Stimulated activated naive CD8-positive, alpha-beta T cell treated with anti-CD3 and anti-CD28 coated beads, Interleukin-15, amount 100 ng/mL, for 72 hours (primary cell): ENCODE data around the gene C1orf167.

Experiments used
- ATAC-seq: fragments of 150-1000 bp; cut with Tn5 transposase; 2 replicates; pipeline ENCODE4 v1.10.0; 2021; ENCODE audit warnings: mild to moderate bottlenecking, moderate library complexity
- DNase-seq, 2 donors: peaks; one replicate each; pipeline ENCODE4 v3.0.0; 2021 to 2022
- H3K27ac Mint-ChIP-seq, 2 donors: one replicate each; pipeline ENCODE4 v1.8.0; 2022; ENCODE audit warnings: mild to moderate bottlenecking in 2 of 2, mixed read lengths in 2 of 2, moderate library complexity in 2 of 2
- H3K27me3 Mint-ChIP-seq: one replicate; pipeline ENCODE4 v1.8.0; 2022; ENCODE audit warnings: mixed read lengths
- H3K4me1 Mint-ChIP-seq: one replicate; pipeline ENCODE4 v1.8.0; 2022; ENCODE audit warnings: mild to moderate bottlenecking, mixed read lengths
- H3K4me3 Mint-ChIP-seq, 2 donors: one replicate each; pipeline ENCODE4 v1.8.0; 2022; ENCODE audit warnings: mild to moderate bottlenecking in 2 of 2, mixed read lengths in 2 of 2, moderate library complexity in 1 of 2
- H3K9me3 Mint-ChIP-seq, 2 donors: one replicate each; pipeline ENCODE4 v1.8.0; 2022; ENCODE audit warnings: mixed read lengths in 2 of 2

C1orf167 gene

GRCh38 chr1:11782127-11782708 lies 20.2 kb downstream of the C1orf167 start:
- ATAC-seq (no peak), DNase-seq (no peak)
- no peak overlapping the region for H3K27ac Mint-ChIP-seq
- H3K27me3 Mint-ChIP-seq = no peaks in the 10 kb centered on the region
- no peaks in the 10 kb centered on the region for H3K9me3 Mint-ChIP-seq
- peaks cover 19% of the 10 kb centered on the region for H3K4me1 Mint-ChIP-seq
- no peak overlapping the region for H3K4me3 Mint-ChIP-seq

- H3K4me1 Mint-ChIP-seq = peaks cover 19% of the 10 kb centered on the region
- DNase-seq = no peak
Measured at GRCh38 chr1:11783556-11783955, 21.6 kb downstream of the C1orf167 start.

GRCh38 chr1:11784256-11784992 lies 22.4 kb downstream of the C1orf167 start:
- DNase-seq (no peak), ATAC-seq (peak; percentile 33)
- Mint-ChIP-seq H3K27me3 (no peaks in the 10 kb centered on the region), H3K4me1 (peaks cover 19% of the 10 kb centered on the region), H3K27ac (no peak overlapping the region), H3K9me3 (no peaks in the 10 kb centered on the region), H3K4me3 (peak overlapping the region in 1 of 2 donors; percentile 67)

More at GRCh38 chr1:11783556-11783955, 21.6 kb downstream of the C1orf167 start:
- Mint-ChIP-seq H3K9me3 (no peaks in the 10 kb centered on the region), H3K27me3 (no peaks in the 10 kb centered on the region), H3K4me3 (no peak overlapping the region), H3K27ac (no peak overlapping the region)
- no peak for ATAC-seq

GRCh38 chr1:11784993-11785769 lies 23.2 kb downstream of the C1orf167 start:
- Mint-ChIP-seq H3K27me3 (no peaks in the 10 kb centered on the region), H3K9me3 (no peaks in the 10 kb centered on the region), H3K27ac (peak overlapping the region in 1 of 2 donors; percentile 20), H3K4me3 (peak overlapping the region; percentile 42 to 67), H3K4me1 (peaks cover 19% of the 10 kb centered on the region)
- ATAC-seq (peak; percentile 78), DNase-seq (peak; percentile 39 to 48)

GRCh38 chr1:11786168-11786567 lies 24.2 kb downstream of the C1orf167 start:
- ATAC-seq = no peak
- DNase-seq = no peak
- H3K4me3 Mint-ChIP-seq = no peak overlapping the region
- H3K9me3 Mint-ChIP-seq = no peaks in the 10 kb centered on the region
- no peaks in the 10 kb centered on the region for H3K27me3 Mint-ChIP-seq
- H3K27ac Mint-ChIP-seq = no peak overlapping the region
- H3K4me1 Mint-ChIP-seq = peaks cover 19% of the 10 kb centered on the region

GRCh38 chr1:11787251-11787803 lies 25.3 kb downstream of the C1orf167 start:
- H3K27ac Mint-ChIP-seq = no peak overlapping the region

GRCh38 chr1:11787804-11788436 lies 25.9 kb downstream of the C1orf167 start:
- H3K9me3 Mint-ChIP-seq = no peaks in the 10 kb centered on the region
- H3K27me3 Mint-ChIP-seq = no peaks in the 10 kb centered on the region
- no peak overlapping the region for H3K27ac Mint-ChIP-seq
- no peak overlapping the region for H3K4me3 Mint-ChIP-seq
- no peak for ATAC-seq
- no peak for DNase-seq
- peaks cover 19% of the 10 kb centered on the region for H3K4me1 Mint-ChIP-seq

More at GRCh38 chr1:11787251-11787803, 25.3 kb downstream of the C1orf167 start:
- H3K4me1 Mint-ChIP-seq = peaks cover 19% of the 10 kb centered on the region
- H3K9me3 Mint-ChIP-seq = no peaks in the 10 kb centered on the region
- no peak for DNase-seq
- no peak overlapping the region for H3K4me3 Mint-ChIP-seq
- H3K27me3 Mint-ChIP-seq = no peaks in the 10 kb centered on the region
- no peak for ATAC-seq

- H3K27me3 Mint-ChIP-seq = no peaks in the 10 kb centered on the region
- no peak for DNase-seq
- no peak overlapping the region for H3K27ac Mint-ChIP-seq
Measured at GRCh38 chr1:11788549-11789053, 26.6 kb downstream of the C1orf167 start.

GRCh38 chr1:11789126-11790067 lies 27.4 kb downstream of the C1orf167 start:
- Mint-ChIP-seq H3K27ac (peak overlapping the region in 1 of 2 donors; percentile 88), H3K27me3 (no peaks in the 10 kb centered on the region)

More at GRCh38 chr1:11788549-11789053, 26.6 kb downstream of the C1orf167 start:
- no peaks in the 10 kb centered on the region for H3K9me3 Mint-ChIP-seq
- no peak for ATAC-seq
- H3K4me3 Mint-ChIP-seq = no peak overlapping the region
- peaks cover 19% of the 10 kb centered on the region for H3K4me1 Mint-ChIP-seq

GRCh38 chr1:11790101-11790879 lies 28.3 kb downstream of the C1orf167 start:
- no peak for DNase-seq
- Mint-ChIP-seq H3K27ac (peak overlapping the region in 1 of 2 donors; percentile 91), H3K4me1 (peaks cover 4% of the 10 kb centered on the region), H3K27me3 (no peaks in the 10 kb centered on the region), H3K9me3 (no peaks in the 10 kb centered on the region), H3K4me3 (no peak overlapping the region)
- no peak for ATAC-seq

More at GRCh38 chr1:11789126-11790067, 27.4 kb downstream of the C1orf167 start:
- Mint-ChIP-seq H3K4me1 (peaks cover 13% of the 10 kb centered on the region), H3K4me3 (no peak overlapping the region), H3K9me3 (no peaks in the 10 kb centered on the region)
- DNase-seq (no peak), ATAC-seq (no peak)

GRCh38 chr1:11790880-11791715 lies 29.1 kb downstream of the C1orf167 start:
- peak overlapping the region in 1 of 2 donors; percentile 81 for H3K27ac Mint-ChIP-seq
- no peaks in the 10 kb centered on the region for H3K27me3 Mint-ChIP-seq
- H3K9me3 Mint-ChIP-seq = no peaks in the 10 kb centered on the region
- DNase-seq (no peak), ATAC-seq (no peak)
- H3K4me3 Mint-ChIP-seq = no peak overlapping the region
- no peaks in the 10 kb centered on the region for H3K4me1 Mint-ChIP-seq

- H3K4me1 Mint-ChIP-seq = no peaks in the 10 kb centered on the region
- ATAC-seq = no peak
- peak overlapping the region in 1 of 2 donors; percentile 6 for H3K27ac Mint-ChIP-seq
- no peak overlapping the region for H3K4me3 Mint-ChIP-seq
- no peaks in the 10 kb centered on the region for H3K27me3 Mint-ChIP-seq
- H3K9me3 Mint-ChIP-seq = no peaks in the 10 kb centered on the region
- no peak for DNase-seq
Measured at GRCh38 chr1:11792106-11792505, 30.1 kb downstream of the C1orf167 start.

GRCh38 chr1:11793819-11794218 lies 31.8 kb downstream of the C1orf167 start:
- DNase-seq = no peak
- no peak for ATAC-seq
- Mint-ChIP-seq H3K9me3 (no peaks in the 10 kb centered on the region), H3K27ac (no peak overlapping the region), H3K4me3 (no peak overlapping the region), H3K27me3 (no peaks in the 10 kb centered on the region), H3K4me1 (no peaks in the 10 kb centered on the region)
